HG03280 (cell line): ENCODE results near the gene RIC8B.
"Not testable (repeated sequence)": the region's sequence is repeated elsewhere in the genome, so short reads cannot be mapped to it uniquely, and the experiment has no call there.

Experiments used
- ATAC-seq: cut with Tn5 transposase; IDR thresholded peaks from one replicate; pipeline ENCODE4 v1.9.1; 2021; ENCODE audit warnings: mild to moderate bottlenecking, moderate library complexity; ENCODE audit not compliant: unreplicated experiment

Gene RIC8B

GRCh38 chr12:106897981-106898901 lies 123.8 kb downstream of the RIC8B start:
- ATAC-seq, result no peak

GRCh38 chr12:106900554-106900953 lies 126.1 kb downstream of the RIC8B start:
- ATAC-seq, result no peak

- ATAC-seq, result no peak
Observed at GRCh38 chr12:106901276-106901675, 126.8 kb downstream of the RIC8B start.

GRCh38 chr12:106902053-106902452 lies 127.6 kb downstream of the RIC8B start:
- no peak for ATAC-seq

GRCh38 chr12:106903241-106903945 lies 128.9 kb downstream of the RIC8B start:
- ATAC-seq, result peak; percentile 79

- no peak for ATAC-seq
Observed at GRCh38 chr12:106906715-106907114, 132.2 kb downstream of the RIC8B start.

- ATAC-seq, result peak; percentile 52
Observed at GRCh38 chr12:106907411-106907810, 132.9 kb downstream of the RIC8B start.

GRCh38 chr12:106907846-106908245 lies 133.4 kb downstream of the RIC8B start:
- no peak for ATAC-seq

- ATAC-seq, result no peak
Observed at GRCh38 chr12:106908561-106908960, 134.1 kb downstream of the RIC8B start.

- peak; percentile 54 for ATAC-seq
Observed at GRCh38 chr12:106910202-106910601, 135.7 kb downstream of the RIC8B start.

GRCh38 chr12:106911581-106911980 lies 137.1 kb downstream of the RIC8B start:
- no peak for ATAC-seq

- ATAC-seq, result no peak
Observed at GRCh38 chr12:106913456-106913855, 139.0 kb downstream of the RIC8B start.

GRCh38 chr12:106914796-106915634 lies 140.5 kb downstream of the RIC8B start:
- ATAC-seq, result peak; percentile 57

- ATAC-seq, result no peak
Observed at GRCh38 chr12:106915635-106916026, 141.1 kb downstream of the RIC8B start.

- ATAC-seq, result no peak
Observed at GRCh38 chr12:106917503-106917902, 143.0 kb downstream of the RIC8B start.

GRCh38 chr12:106918746-106919145 lies 144.3 kb downstream of the RIC8B start:
- no peak for ATAC-seq

GRCh38 chr12:106919910-106920544 lies 145.5 kb downstream of the RIC8B start:
- no peak for ATAC-seq

GRCh38 chr12:106921976-106922375 lies 147.5 kb downstream of the RIC8B start:
- ATAC-seq, result not testable (repeated sequence)

GRCh38 chr12:106923594-106923993 lies 149.1 kb downstream of the RIC8B start:
- ATAC-seq, result not testable (repeated sequence)

GRCh38 chr12:106924268-106924861 lies 149.9 kb downstream of the RIC8B start:
- no peak for ATAC-seq
